ENCODE measurements around the gene SKIDA1.

DNA sequence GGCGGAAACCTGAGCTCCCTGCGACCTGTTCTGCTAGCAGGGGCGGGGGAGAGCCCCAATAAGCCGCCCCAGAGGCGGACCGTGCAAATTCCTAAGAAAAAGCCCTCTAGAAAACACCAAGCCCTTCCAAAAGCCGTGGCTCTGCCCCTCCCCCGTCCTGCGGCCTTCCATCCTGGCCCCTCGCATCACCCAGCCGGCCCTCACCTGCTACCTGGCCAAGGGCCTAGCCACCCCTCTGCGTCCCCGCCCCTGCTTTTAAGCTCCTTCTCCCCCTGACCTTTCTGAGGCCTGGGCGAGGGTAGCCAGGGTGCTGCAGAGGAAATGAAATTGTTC lies 24.9 kb downstream of the SKIDA1 start:
- TF ChIP-seq, protein P1, sequence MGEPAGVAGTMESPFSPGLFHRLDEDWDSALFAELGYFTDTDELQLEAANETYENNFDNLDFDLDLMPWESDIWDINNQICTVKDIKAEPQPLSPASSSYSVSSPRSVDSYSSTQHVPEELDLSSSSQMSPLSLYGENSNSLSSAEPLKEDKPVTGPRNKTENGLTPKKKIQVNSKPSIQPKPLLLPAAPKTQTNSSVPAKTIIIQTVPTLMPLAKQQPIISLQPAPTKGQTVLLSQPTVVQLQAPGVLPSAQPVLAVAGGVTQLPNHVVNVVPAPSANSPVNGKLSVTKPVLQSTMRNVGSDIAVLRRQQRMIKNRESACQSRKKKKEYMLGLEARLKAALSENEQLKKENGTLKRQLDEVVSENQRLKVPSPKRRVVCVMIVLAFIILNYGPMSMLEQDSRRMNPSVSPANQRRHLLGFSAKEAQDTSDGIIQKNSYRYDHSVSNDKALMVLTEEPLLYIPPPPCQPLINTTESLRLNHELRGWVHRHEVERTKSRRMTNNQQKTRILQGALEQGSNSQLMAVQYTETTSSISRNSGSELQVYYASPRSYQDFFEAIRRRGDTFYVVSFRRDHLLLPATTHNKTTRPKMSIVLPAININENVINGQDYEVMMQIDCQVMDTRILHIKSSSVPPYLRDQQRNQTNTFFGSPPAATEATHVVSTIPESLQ (CRISPR knock-in tag; IDR thresholded peaks at IDR 0.05): no peak
- TF ChIP-seq, protein P2, sequence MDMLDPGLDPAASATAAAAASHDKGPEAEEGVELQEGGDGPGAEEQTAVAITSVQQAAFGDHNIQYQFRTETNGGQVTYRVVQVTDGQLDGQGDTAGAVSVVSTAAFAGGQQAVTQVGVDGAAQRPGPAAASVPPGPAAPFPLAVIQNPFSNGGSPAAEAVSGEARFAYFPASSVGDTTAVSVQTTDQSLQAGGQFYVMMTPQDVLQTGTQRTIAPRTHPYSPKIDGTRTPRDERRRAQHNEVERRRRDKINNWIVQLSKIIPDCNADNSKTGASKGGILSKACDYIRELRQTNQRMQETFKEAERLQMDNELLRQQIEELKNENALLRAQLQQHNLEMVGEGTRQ (CRISPR knock-in tag; IDR thresholded peaks at IDR 0.05): no peak
- TF ChIP-seq, protein P3, sequence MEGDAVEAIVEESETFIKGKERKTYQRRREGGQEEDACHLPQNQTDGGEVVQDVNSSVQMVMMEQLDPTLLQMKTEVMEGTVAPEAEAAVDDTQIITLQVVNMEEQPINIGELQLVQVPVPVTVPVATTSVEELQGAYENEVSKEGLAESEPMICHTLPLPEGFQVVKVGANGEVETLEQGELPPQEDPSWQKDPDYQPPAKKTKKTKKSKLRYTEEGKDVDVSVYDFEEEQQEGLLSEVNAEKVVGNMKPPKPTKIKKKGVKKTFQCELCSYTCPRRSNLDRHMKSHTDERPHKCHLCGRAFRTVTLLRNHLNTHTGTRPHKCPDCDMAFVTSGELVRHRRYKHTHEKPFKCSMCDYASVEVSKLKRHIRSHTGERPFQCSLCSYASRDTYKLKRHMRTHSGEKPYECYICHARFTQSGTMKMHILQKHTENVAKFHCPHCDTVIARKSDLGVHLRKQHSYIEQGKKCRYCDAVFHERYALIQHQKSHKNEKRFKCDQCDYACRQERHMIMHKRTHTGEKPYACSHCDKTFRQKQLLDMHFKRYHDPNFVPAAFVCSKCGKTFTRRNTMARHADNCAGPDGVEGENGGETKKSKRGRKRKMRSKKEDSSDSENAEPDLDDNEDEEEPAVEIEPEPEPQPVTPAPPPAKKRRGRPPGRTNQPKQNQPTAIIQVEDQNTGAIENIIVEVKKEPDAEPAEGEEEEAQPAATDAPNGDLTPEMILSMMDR (IDR thresholded peaks at IDR 0.05): no peak
- TF ChIP-seq GTF2I (CRISPR knock-in tag; conservative IDR thresholded peaks at IDR 0.05) (no peak), TEAD1 (CRISPR knock-in tag; IDR thresholded peaks at IDR 0.05) (no peak), GABPB1 (CRISPR knock-in tag; IDR thresholded peaks at IDR 0.05) (no peak)
- TF ChIP-seq, protein P4, sequence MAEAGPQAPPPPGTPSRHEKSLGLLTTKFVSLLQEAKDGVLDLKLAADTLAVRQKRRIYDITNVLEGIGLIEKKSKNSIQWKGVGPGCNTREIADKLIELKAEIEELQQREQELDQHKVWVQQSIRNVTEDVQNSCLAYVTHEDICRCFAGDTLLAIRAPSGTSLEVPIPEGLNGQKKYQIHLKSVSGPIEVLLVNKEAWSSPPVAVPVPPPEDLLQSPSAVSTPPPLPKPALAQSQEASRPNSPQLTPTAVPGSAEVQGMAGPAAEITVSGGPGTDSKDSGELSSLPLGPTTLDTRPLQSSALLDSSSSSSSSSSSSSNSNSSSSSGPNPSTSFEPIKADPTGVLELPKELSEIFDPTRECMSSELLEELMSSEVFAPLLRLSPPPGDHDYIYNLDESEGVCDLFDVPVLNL (CRISPR knock-in tag; IDR thresholded peaks at IDR 0.05; ENCODE audit: borderline replicate concordance, low read depth): no peak
